Neural cell (in vitro differentiated cells): ENCODE results near the gene LSAMP. TPM values are rescaled to one million over a fixed set of nuclear protein-coding genes. Genes with fewer than 3 reads are reported as not detected.

Source experiments
- H2AFZ ChIP-seq: fragments of 200-600, 300-800 bp; sonication (generic), shearing (Covaris generic); 2 replicates; pipeline ENCODE4 v1.6.0; 2014; ENCODE audit warnings: low read depth, mild to moderate bottlenecking, antibody characterized with exemption, low read length, moderate library complexity
- H3F3A ChIP-seq: fragments of 200-600 bp; shearing (Covaris generic); 2 replicates; pipeline ENCODE4 v1.6.1; 2016; ENCODE audit warnings: mild to moderate bottlenecking, moderate library complexity, mixed read lengths, antibody characterized with exemption, low read length; ENCODE audit not compliant: insufficient read depth, poor library complexity, severe bottlenecking
- H3K27ac ChIP-seq: fragments of 200-600, 300-800 bp; sonication (generic), shearing (Covaris generic); 2 replicates; pipeline ENCODE4 v1.5.1; 2014; ENCODE audit warnings: mild to moderate bottlenecking, low read length, moderate library complexity
- H3K27me3 ChIP-seq: fragments of 300-800, 200-600 bp; sonication (generic), shearing (Covaris generic); 2 replicates; pipeline ENCODE4 v1.6.0; 2014; ENCODE audit warnings: mild to moderate bottlenecking, low read depth, low read length, moderate library complexity; ENCODE audit not compliant: insufficient read depth
- H3K36me3 ChIP-seq: fragments of 300-800, 200-600 bp; sonication (generic), shearing (Covaris generic); 2 replicates; pipeline ENCODE4 v1.5.1; 2014; ENCODE audit warnings: mild to moderate bottlenecking, antibody characterized with exemption, low read length, moderate library complexity; ENCODE audit not compliant: insufficient read depth
- H3K4me2 ChIP-seq: fragments of 300-800, 200-600 bp; sonication (generic), shearing (Covaris generic); 2 replicates; pipeline ENCODE4 v1.6.0; 2014; ENCODE audit warnings: mild to moderate bottlenecking, low read length
- H3K4me3 ChIP-seq: fragments of 300-800, 200-600 bp; sonication (generic), shearing (Covaris generic); 2 replicates; pipeline ENCODE4 v1.5.1; 2014; ENCODE audit warnings: mild to moderate bottlenecking, low read length, moderate library complexity
- H3K79me2 ChIP-seq: fragments of 200-600 bp; shearing (Covaris generic); replicated peaks from 2 replicates; pipeline ENCODE4 v1.6.0; 2014; ENCODE audit warnings: mild to moderate bottlenecking, low read length, moderate library complexity; ENCODE audit not compliant: insufficient read depth
- H3K9ac ChIP-seq: fragments of 300-800, 200-600 bp; sonication (generic), shearing (Covaris generic); 2 replicates; pipeline ENCODE4 v1.6.1; 2016; ENCODE audit warnings: mild to moderate bottlenecking, low read length, mixed read lengths
- H3K9me2 ChIP-seq: fragments of 200-600 bp; shearing (Covaris generic); 2 replicates; pipeline ENCODE4 v1.6.1; 2016; ENCODE audit warnings: mild to moderate bottlenecking, low read length, mixed read lengths; ENCODE audit not compliant: insufficient read depth
- H3K9me3 ChIP-seq: fragments of 200-600, 300-800 bp; sonication (generic), shearing (Covaris generic); 2 replicates; pipeline ENCODE4 v1.6.1; 2016; ENCODE audit warnings: mild to moderate bottlenecking, mixed run types, low read length, moderate library complexity, mixed read lengths
- H4K20me1 ChIP-seq: fragments of 200-600 bp; shearing (Covaris generic); 2 replicates; pipeline ENCODE4 v1.6.1; 2016; ENCODE audit warnings: mild to moderate bottlenecking, mixed run types; ENCODE audit not compliant: insufficient read depth
- EP300 ChIP-seq: fragments of 450-650 bp; conservative IDR thresholded peaks from 2 replicates; pipeline ENCODE4 v1.6.1; 2014; ENCODE audit warnings: antibody characterized with exemption, mild to moderate bottlenecking, moderate library complexity; ENCODE audit not compliant: poor library complexity, severe bottlenecking
- EZH2 ChIP-seq: fragments of 200-600, 300-800 bp; shearing (Covaris generic), sonication (generic); IDR thresholded peaks from 2 replicates; pipeline ENCODE4 v1.6.1; 2014; ENCODE audit warnings: antibody characterized with exemption, low read length, borderline replicate concordance, mild to moderate bottlenecking; ENCODE audit not compliant: insufficient read depth, poor library complexity, severe bottlenecking
- MXI1 ChIP-seq: fragments of 450-650 bp; conservative IDR thresholded peaks from 2 replicates; pipeline ENCODE4 v1.6.1; 2014; ENCODE audit warnings: antibody characterized with exemption, mild to moderate bottlenecking; ENCODE audit not compliant: poor library complexity, severe bottlenecking
- POLR2AphosphoS5 ChIP-seq: IDR thresholded peaks from 2 replicates; pipeline ENCODE4 v1.6.1; 2012
- RAD21 ChIP-seq: fragments of 450-650 bp; conservative IDR thresholded peaks from 2 replicates; pipeline ENCODE4 v1.6.1; 2014; ENCODE audit warnings: antibody characterized with exemption, mild to moderate bottlenecking, moderate library complexity
- SMC3 ChIP-seq: fragments of 450-650 bp; conservative IDR thresholded peaks from 2 replicates; pipeline ENCODE4 v1.6.1; 2014; ENCODE audit warnings: antibody characterized with exemption, mild to moderate bottlenecking, moderate library complexity; ENCODE audit not compliant: poor library complexity
- TAF1 ChIP-seq: IDR thresholded peaks from 2 replicates; pipeline ENCODE4 v1.6.1; 2012; ENCODE audit warnings: low read depth
- polyA plus RNA-seq: library from polyadenylated mRNA; depleted of rRNA; stranded (reverse); fragments of >200 nt; gene quantifications from 2 replicates; pipeline ENCODE4 v1.2.3, GENCODE V29; 2014
- TF ChIP-seq, protein P1 (sequence below): fragments of 450-650 bp; IDR thresholded peaks from 2 replicates; pipeline ENCODE4 v1.5.1; 2014; ENCODE audit warnings: antibody characterized with exemption, mild to moderate bottlenecking, moderate library complexity; ENCODE audit not compliant: poor library complexity, severe bottlenecking
- TF ChIP-seq, protein P2 (sequence below): IDR thresholded peaks from 2 replicates; pipeline ENCODE4 v1.6.1; 2012; ENCODE audit warnings: borderline replicate concordance

Gene LSAMP
- polyA plus RNA-seq, 1 donor from 2014 or later, result 93.6 TPM

DNA sequence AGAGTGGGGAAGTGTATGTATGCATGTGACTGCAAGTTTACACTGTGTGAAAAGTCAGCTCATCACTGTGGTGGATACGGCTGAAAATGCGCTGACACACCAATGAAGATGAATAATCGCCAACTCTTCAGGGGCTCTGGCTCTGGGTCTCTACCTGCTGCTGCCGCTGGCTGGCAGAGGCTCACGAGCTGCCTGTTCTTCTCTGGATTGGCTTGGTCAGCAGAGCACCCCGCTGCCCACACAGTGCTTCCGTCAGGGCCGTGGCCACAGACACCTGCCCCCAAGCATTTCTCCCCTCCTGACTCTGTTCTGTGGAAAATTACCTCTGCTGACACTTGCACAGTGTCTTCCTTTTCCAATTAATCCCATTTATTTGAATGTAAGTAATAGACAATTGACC is 606.5 kb downstream of the LSAMP start (continued):
- TF ChIP-seq EZH2, result no peak

DNA sequence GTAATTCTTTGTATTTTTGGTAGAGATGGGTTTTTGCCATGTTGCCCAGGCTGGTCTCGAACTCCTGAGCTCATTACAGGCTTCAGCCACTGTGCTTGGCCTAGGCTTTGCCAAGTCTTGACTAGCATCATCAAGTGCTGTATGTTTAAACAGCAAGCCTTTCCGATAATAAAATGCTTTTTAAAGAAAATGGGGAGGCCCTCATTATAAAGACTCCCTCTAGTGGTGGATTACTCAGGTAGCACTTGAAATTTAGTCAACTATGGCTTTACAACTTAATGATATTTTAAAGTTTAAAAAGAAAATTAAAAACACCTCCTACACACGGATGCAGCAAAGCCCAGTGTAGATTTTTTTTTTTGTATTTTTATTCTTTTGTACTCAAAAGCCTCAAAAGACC is 608.3 kb downstream of the LSAMP start:
- Histone ChIP-seq H4K20me1 (no peaks in the 10 kb centered on the region), H3K27me3 (no peaks in the 10 kb centered on the region), H3K79me2 (no peaks in the 10 kb centered on the region), H3K9ac (no peak overlapping the region), H3F3A (no peaks in the 10 kb centered on the region), H3K4me2 (no peak overlapping the region), H3K36me3 (no peaks in the 10 kb centered on the region), H3K9me2 (no peaks in the 10 kb centered on the region), H2AFZ (no peak overlapping the region), H3K4me3 (no peak overlapping the region), H3K9me3 (no peaks in the 10 kb centered on the region), H3K27ac (no peak overlapping the region)
- TF ChIP-seq RAD21 (no peak), TAF1 (no peak)
- TF ChIP-seq, protein P1, sequence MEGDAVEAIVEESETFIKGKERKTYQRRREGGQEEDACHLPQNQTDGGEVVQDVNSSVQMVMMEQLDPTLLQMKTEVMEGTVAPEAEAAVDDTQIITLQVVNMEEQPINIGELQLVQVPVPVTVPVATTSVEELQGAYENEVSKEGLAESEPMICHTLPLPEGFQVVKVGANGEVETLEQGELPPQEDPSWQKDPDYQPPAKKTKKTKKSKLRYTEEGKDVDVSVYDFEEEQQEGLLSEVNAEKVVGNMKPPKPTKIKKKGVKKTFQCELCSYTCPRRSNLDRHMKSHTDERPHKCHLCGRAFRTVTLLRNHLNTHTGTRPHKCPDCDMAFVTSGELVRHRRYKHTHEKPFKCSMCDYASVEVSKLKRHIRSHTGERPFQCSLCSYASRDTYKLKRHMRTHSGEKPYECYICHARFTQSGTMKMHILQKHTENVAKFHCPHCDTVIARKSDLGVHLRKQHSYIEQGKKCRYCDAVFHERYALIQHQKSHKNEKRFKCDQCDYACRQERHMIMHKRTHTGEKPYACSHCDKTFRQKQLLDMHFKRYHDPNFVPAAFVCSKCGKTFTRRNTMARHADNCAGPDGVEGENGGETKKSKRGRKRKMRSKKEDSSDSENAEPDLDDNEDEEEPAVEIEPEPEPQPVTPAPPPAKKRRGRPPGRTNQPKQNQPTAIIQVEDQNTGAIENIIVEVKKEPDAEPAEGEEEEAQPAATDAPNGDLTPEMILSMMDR, result peak; percentile 34

DNA sequence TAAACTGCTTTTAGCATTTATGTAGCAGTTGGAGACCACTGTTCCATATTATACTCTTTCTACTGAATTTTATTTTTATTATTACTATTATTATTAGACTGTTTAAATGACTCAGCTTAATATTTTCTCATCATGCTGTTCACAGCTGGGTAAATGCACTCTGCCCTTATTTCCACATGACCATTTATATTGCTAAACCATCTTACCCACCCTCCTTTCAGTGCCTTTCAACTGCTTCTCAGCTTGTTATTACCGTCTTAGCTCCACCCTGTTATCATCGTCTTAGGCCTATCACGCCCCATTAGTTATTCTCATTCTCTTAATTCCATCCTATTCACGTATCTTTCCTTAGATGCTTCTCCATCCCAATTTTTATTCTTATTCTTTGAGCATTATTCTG is 609.3 kb downstream of the LSAMP start:
- H3K79me2 ChIP-seq, result no peaks in the 10 kb centered on the region

More for the DNA sequence above, 609.3 kb downstream of the LSAMP start:
- no peaks in the 10 kb centered on the region for H3K36me3 ChIP-seq
- no peak overlapping the region for H3K27ac ChIP-seq
- no peaks in the 10 kb centered on the region for H4K20me1 ChIP-seq
- TF ChIP-seq, protein P2, sequence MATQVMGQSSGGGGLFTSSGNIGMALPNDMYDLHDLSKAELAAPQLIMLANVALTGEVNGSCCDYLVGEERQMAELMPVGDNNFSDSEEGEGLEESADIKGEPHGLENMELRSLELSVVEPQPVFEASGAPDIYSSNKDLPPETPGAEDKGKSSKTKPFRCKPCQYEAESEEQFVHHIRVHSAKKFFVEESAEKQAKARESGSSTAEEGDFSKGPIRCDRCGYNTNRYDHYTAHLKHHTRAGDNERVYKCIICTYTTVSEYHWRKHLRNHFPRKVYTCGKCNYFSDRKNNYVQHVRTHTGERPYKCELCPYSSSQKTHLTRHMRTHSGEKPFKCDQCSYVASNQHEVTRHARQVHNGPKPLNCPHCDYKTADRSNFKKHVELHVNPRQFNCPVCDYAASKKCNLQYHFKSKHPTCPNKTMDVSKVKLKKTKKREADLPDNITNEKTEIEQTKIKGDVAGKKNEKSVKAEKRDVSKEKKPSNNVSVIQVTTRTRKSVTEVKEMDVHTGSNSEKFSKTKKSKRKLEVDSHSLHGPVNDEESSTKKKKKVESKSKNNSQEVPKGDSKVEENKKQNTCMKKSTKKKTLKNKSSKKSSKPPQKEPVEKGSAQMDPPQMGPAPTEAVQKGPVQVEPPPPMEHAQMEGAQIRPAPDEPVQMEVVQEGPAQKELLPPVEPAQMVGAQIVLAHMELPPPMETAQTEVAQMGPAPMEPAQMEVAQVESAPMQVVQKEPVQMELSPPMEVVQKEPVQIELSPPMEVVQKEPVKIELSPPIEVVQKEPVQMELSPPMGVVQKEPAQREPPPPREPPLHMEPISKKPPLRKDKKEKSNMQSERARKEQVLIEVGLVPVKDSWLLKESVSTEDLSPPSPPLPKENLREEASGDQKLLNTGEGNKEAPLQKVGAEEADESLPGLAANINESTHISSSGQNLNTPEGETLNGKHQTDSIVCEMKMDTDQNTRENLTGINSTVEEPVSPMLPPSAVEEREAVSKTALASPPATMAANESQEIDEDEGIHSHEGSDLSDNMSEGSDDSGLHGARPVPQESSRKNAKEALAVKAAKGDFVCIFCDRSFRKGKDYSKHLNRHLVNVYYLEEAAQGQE, result no peak
- no peak for TF ChIP-seq MXI1
- no peak for TF ChIP-seq TAF1
- TF ChIP-seq POLR2AphosphoS5, result no peak
- no peak for TF ChIP-seq EP300
- TF ChIP-seq EZH2, result no peak
- no peak for TF ChIP-seq RAD21
- no peak for TF ChIP-seq SMC3
- TF ChIP-seq, protein P1, result no peak
- no peaks in the 10 kb centered on the region for H3K27me3 ChIP-seq
- H3K4me3 ChIP-seq, result no peak overlapping the region
- H3F3A ChIP-seq, result no peaks in the 10 kb centered on the region
- H3K4me2 ChIP-seq, result no peak overlapping the region
- H3K9ac ChIP-seq, result no peak overlapping the region
- no peak overlapping the region for H2AFZ ChIP-seq
- no peaks in the 10 kb centered on the region for H3K9me2 ChIP-seq
- H3K9me3 ChIP-seq, result no peaks in the 10 kb centered on the region
